HG02678 (cell line): ENCODE results near the gene TRAF5.
"Not testable (repeated sequence)": the region's sequence is repeated elsewhere in the genome, so short reads cannot be mapped to it uniquely, and the experiment has no call there.

Experiments used
- ATAC-seq: cut with Tn5 transposase; IDR thresholded peaks from one replicate; pipeline ENCODE4 v1.9.1; 2021; ENCODE audit warnings: mild to moderate bottlenecking, moderate library complexity; ENCODE audit not compliant: unreplicated experiment

Gene TRAF5

GRCh38 chr1:211377539-211378450 lies 51.2 kb downstream of the TRAF5 start:
- ATAC-seq: no peak

GRCh38 chr1:211378844-211379243 lies 52.2 kb downstream of the TRAF5 start:
- ATAC-seq: no peak

GRCh38 chr1:211379446-211379845 lies 52.8 kb downstream of the TRAF5 start:
- ATAC-seq: no peak

GRCh38 chr1:211381481-211382181 lies 55.0 kb downstream of the TRAF5 start:
- ATAC-seq: no peak

GRCh38 chr1:211382182-211382713 lies 55.6 kb downstream of the TRAF5 start:
- no peak for ATAC-seq

GRCh38 chr1:211382714-211383480 lies 56.3 kb downstream of the TRAF5 start:
- ATAC-seq: peak; percentile 99

GRCh38 chr1:211384524-211384923 lies 57.9 kb downstream of the TRAF5 start:
- ATAC-seq: no peak

GRCh38 chr1:211386921-211387320 lies 60.3 kb downstream of the TRAF5 start:
- no peak for ATAC-seq

- not testable (repeated sequence) for ATAC-seq
These were observed 64.2 kb downstream of the TRAF5 start for GRCh38 chr1:211390829-211391228.

- ATAC-seq: no peak
These were observed 66.6 kb downstream of the TRAF5 start for GRCh38 chr1:211393203-211393602.

- ATAC-seq: not testable (repeated sequence)
These were observed 71.8 kb downstream of the TRAF5 start for GRCh38 chr1:211398266-211398930.

- ATAC-seq: not testable (repeated sequence)
These were observed 73.3 kb downstream of the TRAF5 start for GRCh38 chr1:211399851-211400393.

GRCh38 chr1:211401751-211402150 lies 75.1 kb downstream of the TRAF5 start:
- ATAC-seq: not testable (repeated sequence)

GRCh38 chr1:211406086-211406485 lies 79.5 kb downstream of the TRAF5 start:
- ATAC-seq: not testable (repeated sequence)

- ATAC-seq: not testable (repeated sequence)
These were observed 81.1 kb downstream of the TRAF5 start for GRCh38 chr1:211407749-211408148.

- no peak for ATAC-seq
These were observed 85.0 kb downstream of the TRAF5 start for GRCh38 chr1:211411639-211412038.

GRCh38 chr1:211415700-211416099 lies 89.1 kb downstream of the TRAF5 start:
- no peak for ATAC-seq

GRCh38 chr1:211416246-211416627 lies 89.6 kb downstream of the TRAF5 start:
- peak; percentile 70 for ATAC-seq

GRCh38 chr1:211416628-211417323 lies 90.1 kb downstream of the TRAF5 start:
- peak; percentile 71 for ATAC-seq
